Peyer's patch (tissue), 4 donors: ENCODE data around the gene GPR149.

Source experiments
- CTCF ChIP-seq, 6 experiments: fragments of 450-650 bp in 4 of 6; fragments of 200-600 bp in 2 of 6; sonication (generic) in 1 of 6; IDR thresholded peaks; one replicate each; pipeline ENCODE4 v1.5.1; 2017 to 2019; ENCODE audit warnings: antibody characterized with exemption in 6 of 6, mild to moderate bottlenecking in 3 of 6, moderate library complexity in 1 of 6
- POLR2A ChIP-seq, 2 donors: fragments of 450-650 bp; IDR thresholded peaks; one replicate each; pipeline ENCODE4 v1.5.1; 2017; ENCODE audit warnings: antibody characterized with exemption in 2 of 2, mild to moderate bottlenecking in 2 of 2, moderate library complexity in 2 of 2

DNA sequence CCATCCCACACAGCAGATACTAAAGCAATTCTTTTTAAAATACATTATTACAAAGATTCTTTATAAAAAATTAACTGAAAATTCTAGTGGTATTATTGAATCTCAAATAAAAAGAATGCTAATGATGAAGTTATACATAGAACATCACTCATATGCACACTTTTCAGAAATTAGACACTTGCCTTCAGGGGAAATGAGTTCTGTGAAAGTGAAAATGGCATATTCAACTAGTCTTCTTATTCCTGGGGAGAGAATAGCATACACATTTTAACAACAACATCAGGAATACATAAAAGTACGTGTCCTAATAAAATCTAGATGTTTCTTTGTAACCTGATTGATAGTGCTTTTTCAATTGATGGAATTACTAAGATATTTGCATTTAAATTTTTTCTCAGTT lies 68.9 kb downstream of the GPR149 start:
- TF ChIP-seq CTCF (IDR thresholded peaks at IDR 0.05), result no peak
- no peak for TF ChIP-seq POLR2A (IDR thresholded peaks at IDR 0.05)
